GM12878 (cell line): ENCODE measurements around the gene ZNF121. TPM values are rescaled to one million over a fixed set of nuclear protein-coding genes. Genes with fewer than 3 reads are reported as not detected.

Source experiments
- ATAC-seq: fragments of 200-7000 bp; cut with Tn5 transposase; 3 replicates; pipeline ENCODE4 v1.9.1; 2020; ENCODE audit warnings: mild to moderate bottlenecking, moderate library complexity
- BruUV-seq: library from RNA; stranded (reverse); fragments of 400-500 nt; replicated peaks from 2 replicates; lab custom pipeline; 2021; lab: Mats Ljungman, UMichigan
- CTCF ChIA-PET: fragments of 300-600 bp; sonication (Branson Sonifier 250); formaldehyde crosslinking; extraction: SDS; loops from one replicate; lab custom pipeline; 2021; ENCODE audit warnings: inconsistent platforms; lab: Yijun Ruan, JAX
- POLR2A ChIA-PET: fragments of 350-600 bp; formaldehyde crosslinking; extraction: SDS; loops from one replicate; lab custom pipeline; 2021; ENCODE audit warnings: inconsistent platforms; lab: Charles Lee
- RAD21 ChIA-PET: fragments of 300-600 bp; sonication (Branson Sonifier 250); formaldehyde crosslinking; loops from one replicate; lab custom pipeline; 2023; ENCODE audit warnings: antibody characterized with exemption; ENCODE audit not compliant: unreplicated experiment; lab: Charles Lee
- SMC1A ChIA-PET: fragments of 300-600 bp; sonication (Branson Sonifier 250); formaldehyde crosslinking; loops from one replicate; lab custom pipeline; 2023; ENCODE audit not compliant: unreplicated experiment, uncharacterized antibody; lab: Charles Lee
- DNase-seq: peaks from one replicate; pipeline ENCODE4 v3.0.0-alpha.2; 2011; ENCODE audit warnings: low read depth, low spot score
- FAIRE-seq: peaks from 3 replicates; lab custom pipeline; 2011; peaks lifted over from hg19 to GRCh38; lab: Jason Lieb, UNC
- H2AFZ ChIP-seq: 2 replicates; pipeline ENCODE4 v1.6.0; 2011; ENCODE audit warnings: low read depth, low read length, control low read depth; ENCODE audit not compliant: control insufficient read depth
- H3K27ac ChIP-seq: 2 replicates; pipeline ENCODE4 v1.5.1; 2011; ENCODE audit warnings: control low read depth; ENCODE audit not compliant: control insufficient read depth, insufficient read depth
- H3K27me3 ChIP-seq, 2 experiments: replicated peaks in 1 of 2; 2 replicates each; pipeline versions ENCODE4 v1.6.0 to v1.6.1; 2011; ENCODE audit warnings: low read length in 1 of 2; ENCODE audit not compliant: control insufficient read depth in 2 of 2, insufficient read depth in 2 of 2
- H3K36me3 ChIP-seq, 2 experiments: 2 replicates each; pipeline ENCODE4 v1.5.1; 2011; ENCODE audit warnings: low read length in 1 of 2; ENCODE audit not compliant: control insufficient read depth in 2 of 2, insufficient read depth in 2 of 2
- H3K4me1 ChIP-seq: 2 replicates; pipeline ENCODE4 v1.6.1; 2011; ENCODE audit warnings: mild to moderate bottlenecking, low read length, moderate library complexity, mixed read lengths; ENCODE audit not compliant: control insufficient read depth, insufficient read depth
- H3K4me2 ChIP-seq: 2 replicates; pipeline ENCODE4 v1.6.0; 2011; ENCODE audit warnings: control low read depth; ENCODE audit not compliant: control insufficient read depth, insufficient read depth
- H3K4me3 ChIP-seq: fragments of 200-600 bp; sonication (generic); 2 replicates; pipeline ENCODE4 v1.5.1; 2016
- H3K79me2 ChIP-seq: 2 replicates; pipeline ENCODE4 v1.6.0; 2011; ENCODE audit warnings: low read length; ENCODE audit not compliant: control insufficient read depth, insufficient read depth
- H3K9ac ChIP-seq: 2 replicates; pipeline ENCODE4 v1.8.0; 2011; ENCODE audit warnings: low read length, control low read depth, mixed read lengths; ENCODE audit not compliant: control insufficient read depth, insufficient read depth
- H3K9me3 ChIP-seq: replicated peaks from 3 replicates; pipeline ENCODE4 v1.5.1; 2011; ENCODE audit warnings: mild to moderate bottlenecking, low read length; ENCODE audit not compliant: control insufficient read depth, insufficient read depth
- H4K20me1 ChIP-seq: 2 replicates; pipeline ENCODE4 v1.6.0; 2011; ENCODE audit not compliant: control insufficient read depth, insufficient read depth
- HDAC6 ChIP-seq: fragments of 200-600 bp; sonication (generic); IDR thresholded peaks from one replicate; pipeline ENCODE4 v1.8.0; 2017; ENCODE audit warnings: antibody characterized with exemption; ENCODE audit not compliant: unreplicated experiment
- JUNB ChIP-seq: IDR thresholded peaks from 2 replicates; pipeline ENCODE4 v1.6.1; 2016; ENCODE audit warnings: antibody characterized with exemption, mild to moderate bottlenecking
- NR2F1 ChIP-seq: fragments of 450-650 bp; conservative IDR thresholded peaks from 2 replicates; pipeline ENCODE4 v1.6.1; 2017; ENCODE audit warnings: mild to moderate bottlenecking
- SMC3 ChIP-seq: IDR thresholded peaks from 2 replicates; pipeline ENCODE4 v1.6.1; 2011; ENCODE audit warnings: low read length, improper control_type of control experiment, borderline replicate concordance
- SUZ12 ChIP-seq: fragments of 200-600 bp; sonication (generic); IDR thresholded peaks from one replicate; pipeline ENCODE4 v1.6.1; 2018; ENCODE audit warnings: antibody characterized with exemption, mild to moderate bottlenecking; ENCODE audit not compliant: unreplicated experiment
- WGBS: methylation state at CpG from one replicate; pipeline ENCODE4 v1.1.6; 2016; ENCODE audit warnings: low lambda C conversion rate; ENCODE audit not compliant: insufficient replicate concordance, insufficient coverage; ENCODE audit errors: missing lambda C conversion rate; 5-methylcytosine and 5-hydroxymethylcytosine counted together
- in situ Hi-C: fragments of 300-500 bp; cut with MboI; formaldehyde crosslinking; loops from 9 replicates; pipeline ENCODE4 v1.14.3; 2018; ENCODE audit warnings: mixed read lengths
- intact Hi-C: fragments of 100-400 bp; cut with micrococcal nuclease; formaldehyde crosslinking; loops from one replicate; pipeline ENCODE4 v1.14.2; 2022; ENCODE audit not compliant: unreplicated experiment
- polyA plus RNA-seq, 11 experiments: library from polyadenylated mRNA; depleted of rRNA in 4 of 11; unstranded in 6 of 11; stranded (reverse) in 5 of 11; fragments of >200 nt; fragmentation: Nextera tagmentation in 4 of 11; fragmentation: Illumina TruSeq in 1 of 11; extraction: Ambion mirVana in 4 of 11; extraction: Trizol in 1 of 11; gene quantifications; 1 replicate in 1 of 11; 2 replicates in 10 of 11; pipeline versions ENCODE4 v1.2.1 to v1.2.3, GENCODE V29; 2011 to 2016; ENCODE audit warnings: inconsistent platforms in 2 of 11, missing spikeins in 2 of 11, low read depth in 1 of 11
- total RNA-seq, 4 experiments: library from RNA; depleted of rRNA in 3 of 4; stranded (reverse); fragments of >200 nt in 3 of 4; fragmentation: Illumina TruSeq in 1 of 4; extraction: Trizol in 1 of 4; gene quantifications; 2 replicates each; pipeline versions ENCODE4 v1.2.1 to v1.2.3, GENCODE V29; 2013 to 2021
- TF ChIP-seq, protein P1 (sequence below): fragments of 450-650 bp; IDR thresholded peaks from 2 replicates; pipeline ENCODE4 v1.6.1; 2017; ENCODE audit warnings: mild to moderate bottlenecking, moderate library complexity

ZNF121 gene
- total and polyA plus RNA-seq, 10 of the 15 experiments (the other 5 are each of a cell fraction or from before 2014, with no cell fraction given): 4.8 to 75.0 (median 17.7) TPM

DNA sequence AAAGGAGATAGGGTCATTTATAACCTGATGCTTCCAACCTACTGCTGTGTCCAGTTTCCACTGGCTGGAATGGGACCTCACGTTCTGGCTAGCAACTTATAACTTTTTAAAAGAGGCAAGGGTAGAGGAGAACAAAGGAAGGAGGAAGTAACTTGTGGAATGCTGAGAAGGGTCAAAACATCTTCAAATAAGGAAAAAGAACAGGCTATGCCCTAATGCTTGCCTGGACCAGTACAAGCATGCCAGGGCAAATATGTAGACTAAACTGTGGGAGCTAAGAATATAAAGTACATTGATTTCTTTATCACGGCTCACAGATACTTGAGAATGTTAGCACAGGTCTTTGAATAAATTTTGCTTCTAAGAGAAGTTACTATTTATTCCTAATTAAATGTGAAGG, 38.2 kb upstream of the ZNF121 start:
- no peak for DNase-seq
- intact Hi-C loops: no loop called here
- Histone ChIP-seq H3K27me3 (no peaks in the 10 kb centered on the region), H3K9me3 (no peaks in the 10 kb centered on the region; the same call in 2 of the 3 replicates), H3K4me1 (peaks cover 3% of the 10 kb centered on the region; the same call in 1 of the 2 replicates), H3K9ac (no peak overlapping the region), H3K79me2 (peaks cover 18% of the 10 kb centered on the region), H3K27ac (no peak overlapping the region), H3K4me3 (0 out of 2 replicates have a peak overlapping the region, but pooled peaks have one; percentile 5), H2AFZ (no peak overlapping the region), H3K36me3 (peaks cover 3 to 11% of the 10 kb centered on the region in 2 experiments), H3K4me2 (0 out of 2 replicates have a peak overlapping the region, but pooled peaks have one; percentile 33), H4K20me1 (no peaks in the 10 kb centered on the region)
- no peak for ATAC-seq
- no peak for FAIRE-seq
- in situ Hi-C loops: loop anchor here (5.0 to 10.0 kb wide), 2 partner anchors 170 to 488 kb away; no protein-coding TSS in a partner anchor
- no peak for TF ChIP-seq HDAC6
- TF ChIP-seq NR2F1: no peak
- TF ChIP-seq, protein P1, sequence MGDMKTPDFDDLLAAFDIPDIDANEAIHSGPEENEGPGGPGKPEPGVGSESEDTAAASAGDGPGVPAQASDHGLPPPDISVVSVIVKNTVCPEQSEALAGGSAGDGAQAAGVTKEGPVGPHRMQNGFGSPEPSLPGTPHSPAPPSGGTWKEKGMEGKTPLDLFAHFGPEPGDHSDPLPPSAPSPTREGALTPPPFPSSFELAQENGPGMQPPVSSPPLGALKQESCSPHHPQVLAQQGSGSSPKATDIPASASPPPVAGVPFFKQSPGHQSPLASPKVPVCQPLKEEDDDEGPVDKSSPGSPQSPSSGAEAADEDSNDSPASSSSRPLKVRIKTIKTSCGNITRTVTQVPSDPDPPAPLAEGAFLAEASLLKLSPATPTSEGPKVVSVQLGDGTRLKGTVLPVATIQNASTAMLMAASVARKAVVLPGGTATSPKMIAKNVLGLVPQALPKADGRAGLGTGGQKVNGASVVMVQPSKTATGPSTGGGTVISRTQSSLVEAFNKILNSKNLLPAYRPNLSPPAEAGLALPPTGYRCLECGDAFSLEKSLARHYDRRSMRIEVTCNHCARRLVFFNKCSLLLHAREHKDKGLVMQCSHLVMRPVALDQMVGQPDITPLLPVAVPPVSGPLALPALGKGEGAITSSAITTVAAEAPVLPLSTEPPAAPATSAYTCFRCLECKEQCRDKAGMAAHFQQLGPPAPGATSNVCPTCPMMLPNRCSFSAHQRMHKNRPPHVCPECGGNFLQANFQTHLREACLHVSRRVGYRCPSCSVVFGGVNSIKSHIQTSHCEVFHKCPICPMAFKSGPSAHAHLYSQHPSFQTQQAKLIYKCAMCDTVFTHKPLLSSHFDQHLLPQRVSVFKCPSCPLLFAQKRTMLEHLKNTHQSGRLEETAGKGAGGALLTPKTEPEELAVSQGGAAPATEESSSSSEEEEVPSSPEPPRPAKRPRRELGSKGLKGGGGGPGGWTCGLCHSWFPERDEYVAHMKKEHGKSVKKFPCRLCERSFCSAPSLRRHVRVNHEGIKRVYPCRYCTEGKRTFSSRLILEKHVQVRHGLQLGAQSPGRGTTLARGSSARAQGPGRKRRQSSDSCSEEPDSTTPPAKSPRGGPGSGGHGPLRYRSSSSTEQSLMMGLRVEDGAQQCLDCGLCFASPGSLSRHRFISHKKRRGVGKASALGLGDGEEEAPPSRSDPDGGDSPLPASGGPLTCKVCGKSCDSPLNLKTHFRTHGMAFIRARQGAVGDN: no peak
- no peak for TF ChIP-seq SUZ12
- no peak for TF ChIP-seq JUNB
- no peak for TF ChIP-seq SMC3
- CTCF ChIA-PET: interaction anchor here (1.0 to 1.9 kb wide), 4 partner anchors 39 to 308 kb away, joined by 3 to 7 read pairs (median 4); no protein-coding TSS in a partner anchor
- BruUV-seq: no TSS peak
- RAD21 ChIA-PET: interaction anchor here (1.2 kb wide), 1 partner anchor 176 kb away, joined by 3 read pairs; no protein-coding TSS in a partner anchor
- POLR2A ChIA-PET: interaction anchor here (1.5 kb wide), 1 partner anchor 173 kb away, joined by 4 read pairs; no protein-coding TSS in a partner anchor
- WGBS: 97% methylated on average over 2 of the region's 2 CpGs
- SMC1A ChIA-PET: interaction anchor here (1.1 to 1.2 kb wide), 2 partner anchors 171 to 173 kb away, joined by 3 to 4 read pairs; no protein-coding TSS in a partner anchor
